Stimulated activated CD8-positive, alpha-beta memory T cell treated with anti-CD3 and anti-CD28 coated beads, Interleukin-4, amount 100 ng/mL, for 48 hours (primary cell): Measurements from ENCODE around the gene HELZ.
"Not testable (repeated sequence)": the region's sequence is repeated elsewhere in the genome, so short reads cannot be mapped to it uniquely, and the experiment has no call there.

Experiments used
- DNase-seq: peaks from one replicate; pipeline ENCODE4 v3.0.0-alpha.2; 2020

Gene HELZ

DNA sequence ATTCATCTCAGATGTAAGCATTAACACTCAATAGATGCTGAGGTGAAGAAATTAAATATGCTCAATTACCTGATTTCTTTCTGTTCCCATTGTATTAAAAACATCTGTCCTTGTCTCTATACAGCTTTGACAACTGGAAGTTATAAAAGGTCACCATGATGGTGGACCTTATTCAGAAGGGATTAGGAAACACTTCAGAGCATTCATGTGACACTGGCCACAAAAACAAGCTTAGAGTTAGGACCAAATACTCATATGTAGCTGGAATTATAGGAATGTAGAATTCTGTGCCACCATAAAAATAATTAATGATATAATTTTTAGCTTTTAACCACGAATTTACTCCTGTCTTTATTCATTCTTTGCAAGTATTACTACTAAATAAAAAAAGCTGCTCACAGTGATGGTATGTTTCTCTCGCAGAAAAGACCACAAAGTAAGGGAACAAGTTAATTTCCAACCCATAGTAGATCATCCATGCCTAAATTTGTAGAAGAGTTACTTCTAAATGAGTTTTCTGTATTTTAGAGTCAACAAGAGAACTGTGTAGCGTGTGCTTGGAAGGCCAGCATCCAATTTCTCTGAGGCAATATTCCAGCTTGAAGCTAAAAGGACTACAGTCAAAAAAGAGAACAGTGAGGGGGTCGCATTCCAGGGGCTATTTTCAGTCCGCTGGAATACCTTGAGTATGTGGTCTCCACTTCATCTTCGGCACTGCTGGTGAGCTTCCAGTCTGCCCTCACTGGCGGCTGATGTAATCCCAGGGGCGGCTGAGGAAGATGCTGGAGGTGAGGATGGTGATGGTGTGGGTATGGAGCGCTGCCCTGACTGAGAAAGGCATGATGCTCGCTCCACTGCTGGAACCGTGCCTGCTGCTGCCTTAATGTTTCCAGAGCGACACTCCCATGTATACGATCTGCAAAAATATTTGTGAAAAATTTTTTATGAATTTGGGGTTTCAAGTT lies 136.9 kb downstream of the HELZ start:
- DNase-seq: no peak

DNA sequence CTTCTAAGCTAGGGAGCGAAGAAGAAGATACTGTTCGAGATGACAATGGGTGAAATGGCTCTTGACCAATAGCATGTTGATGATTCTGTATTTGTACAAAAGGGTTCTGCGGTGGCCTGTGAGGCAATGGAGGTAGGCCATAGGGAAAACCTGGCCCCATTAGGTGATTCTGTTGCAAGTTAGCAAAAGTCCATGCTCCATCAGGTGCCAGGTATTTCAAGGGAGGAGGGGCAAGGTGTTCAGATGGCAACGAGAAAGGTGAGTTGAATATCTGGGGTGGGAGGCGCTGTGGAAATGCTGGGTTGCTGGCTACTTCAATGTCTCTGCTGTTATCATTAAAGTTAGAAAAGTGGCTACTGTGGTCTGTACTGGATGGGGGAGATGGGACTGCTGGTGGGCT lies 137.8 kb downstream of the HELZ start:
- DNase-seq: no peak

GRCh38 chr17:67105213-67105612 lies 139.8 kb downstream of the HELZ start:
- no peak for DNase-seq

DNA sequence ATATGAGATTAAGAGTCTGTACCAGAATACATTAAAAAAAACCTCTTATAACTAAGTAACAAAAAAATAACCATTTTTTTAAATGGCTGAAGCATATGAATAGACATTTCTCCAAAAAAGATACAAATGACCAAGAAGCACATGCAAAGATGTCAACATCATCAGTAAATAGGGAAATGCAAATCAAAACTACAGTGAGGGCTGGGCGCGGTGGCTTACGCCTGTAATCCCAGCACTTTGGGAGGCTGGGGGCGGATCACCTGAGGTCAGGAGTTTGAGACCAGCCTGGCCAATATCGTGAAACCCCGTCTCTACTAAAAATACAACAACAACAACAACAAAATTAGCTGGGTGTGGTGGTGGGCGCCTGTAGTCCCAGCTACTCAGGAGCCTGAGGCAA lies 140.4 kb downstream of the HELZ start:
- DNase-seq: not testable (repeated sequence)

DNA sequence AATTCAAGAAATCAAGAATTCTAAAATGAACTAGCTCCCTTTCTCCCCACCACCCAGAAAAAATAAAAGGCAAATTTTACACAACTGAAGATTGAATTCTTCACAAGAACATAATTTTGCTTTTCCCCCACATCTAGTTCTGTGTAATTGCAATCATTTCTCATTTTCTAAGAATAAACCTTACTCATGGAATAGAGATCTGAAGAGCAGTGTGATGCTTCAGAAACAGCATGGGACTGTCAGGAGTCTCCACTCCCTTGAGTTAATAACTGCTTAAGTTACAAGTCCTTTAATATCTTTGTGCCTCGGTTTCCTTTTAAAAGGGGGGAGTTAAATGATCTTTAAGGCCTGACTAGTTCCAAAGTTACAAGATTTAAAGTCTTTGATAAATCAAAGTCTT lies 147.0 kb downstream of the HELZ start:
- DNase-seq: no peak

GRCh38 chr17:67096609-67097008 lies 148.4 kb downstream of the HELZ start:
- no peak for DNase-seq

DNA sequence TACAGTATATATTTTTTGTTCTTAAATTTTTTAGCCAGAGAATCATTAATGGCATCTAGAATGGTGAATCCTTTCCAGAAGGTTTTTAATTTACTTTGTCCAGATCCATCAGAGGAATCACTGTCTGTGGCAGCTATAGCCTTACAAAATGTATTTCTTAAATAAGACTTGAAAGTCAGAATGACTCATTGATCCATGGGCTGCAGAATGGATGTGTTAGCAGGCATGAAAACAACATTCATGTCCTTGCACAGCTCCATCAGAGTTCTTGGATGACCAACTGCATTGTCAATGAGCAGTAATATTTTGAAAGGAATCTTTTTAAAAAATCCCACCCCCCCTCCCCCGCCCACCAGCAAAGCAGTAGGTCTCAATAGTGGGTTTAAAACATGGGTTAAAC lies 149.2 kb downstream of the HELZ start:
- no peak for DNase-seq

GRCh38 chr17:67095291-67095690 lies 149.7 kb downstream of the HELZ start:
- DNase-seq: not testable (repeated sequence)

DNA sequence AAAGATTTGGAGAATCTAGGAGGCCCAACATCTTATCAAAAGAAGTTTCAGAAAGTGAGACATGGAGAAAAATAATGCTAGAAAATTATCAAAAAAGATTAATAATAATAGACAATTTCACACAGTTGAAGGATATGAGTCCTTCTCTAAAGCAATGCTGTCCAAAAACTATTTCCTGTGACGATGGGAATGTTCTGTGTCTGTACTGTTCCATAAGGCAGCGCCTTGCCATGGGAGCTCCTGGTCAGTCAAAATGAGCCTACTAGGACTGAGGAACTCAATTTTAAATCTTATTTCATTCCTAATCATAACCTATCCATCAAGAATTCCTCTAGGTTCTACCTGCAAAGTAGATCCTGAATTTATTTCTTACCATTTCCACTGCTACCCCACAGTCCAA lies 151.6 kb downstream of the HELZ start:
- no peak for DNase-seq

GRCh38 chr17:67092710-67093109 lies 152.3 kb downstream of the HELZ start:
- not testable (repeated sequence) for DNase-seq

DNA sequence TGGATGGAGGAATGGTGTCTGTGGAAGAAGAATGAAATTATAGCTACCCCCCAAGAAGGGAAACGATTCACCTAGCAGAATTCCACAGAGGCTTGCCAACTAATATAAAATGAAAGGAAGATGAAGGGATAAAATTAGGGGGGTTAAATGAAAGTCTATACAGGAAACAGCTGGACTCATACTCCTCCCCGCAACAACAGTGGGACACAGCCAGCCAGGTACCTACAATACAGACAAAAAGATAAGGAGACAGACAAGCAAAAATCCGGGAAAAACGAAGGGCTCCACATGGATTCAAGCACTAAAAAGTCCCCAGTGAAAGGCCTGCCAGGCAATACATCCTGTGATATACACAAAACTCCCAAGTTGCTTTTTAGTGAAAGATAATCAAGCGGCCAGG lies 152.7 kb downstream of the HELZ start:
- no peak for DNase-seq

- no peak for DNase-seq
Observed at GRCh38 chr17:67090341-67090740, 154.7 kb downstream of the HELZ start.

DNA sequence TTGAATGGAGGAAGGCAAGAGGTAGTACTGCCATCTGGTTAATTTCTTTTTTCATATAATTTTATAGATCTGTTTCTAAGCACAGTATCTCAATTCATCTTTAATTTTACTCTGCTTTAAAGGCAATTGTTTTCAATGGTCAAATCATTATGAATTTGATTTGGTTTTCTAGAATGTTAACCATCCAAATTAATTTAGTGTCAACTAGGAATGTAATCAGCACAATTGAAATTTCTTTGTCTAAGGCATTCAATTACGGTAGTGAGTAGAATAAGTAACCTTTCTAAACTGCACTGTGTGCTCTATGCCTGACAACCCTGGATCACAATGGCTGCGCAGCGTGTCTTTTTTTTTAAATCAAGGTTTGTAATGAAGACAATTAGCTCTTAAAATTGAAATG lies 156.4 kb downstream of the HELZ start:
- DNase-seq: no peak

DNA sequence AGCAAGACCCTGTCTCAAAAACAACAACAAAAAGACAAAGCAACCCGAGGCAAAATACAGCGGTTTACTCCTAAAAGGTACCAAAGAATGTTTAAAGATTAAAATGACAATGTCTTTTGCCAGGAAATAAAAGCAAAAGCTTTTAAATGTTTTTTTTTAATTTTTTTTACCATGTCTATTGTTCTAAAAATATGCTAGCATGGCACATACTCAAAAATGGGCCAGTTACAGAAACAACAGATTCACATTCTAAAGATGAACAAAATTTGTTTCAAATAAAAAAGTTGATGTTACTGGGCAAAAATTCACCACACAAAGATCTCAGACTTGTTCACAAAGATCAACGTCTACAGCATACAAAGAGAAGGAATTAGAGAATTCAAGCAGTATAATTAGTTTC lies 159.6 kb downstream of the HELZ start:
- DNase-seq: no peak

DNA sequence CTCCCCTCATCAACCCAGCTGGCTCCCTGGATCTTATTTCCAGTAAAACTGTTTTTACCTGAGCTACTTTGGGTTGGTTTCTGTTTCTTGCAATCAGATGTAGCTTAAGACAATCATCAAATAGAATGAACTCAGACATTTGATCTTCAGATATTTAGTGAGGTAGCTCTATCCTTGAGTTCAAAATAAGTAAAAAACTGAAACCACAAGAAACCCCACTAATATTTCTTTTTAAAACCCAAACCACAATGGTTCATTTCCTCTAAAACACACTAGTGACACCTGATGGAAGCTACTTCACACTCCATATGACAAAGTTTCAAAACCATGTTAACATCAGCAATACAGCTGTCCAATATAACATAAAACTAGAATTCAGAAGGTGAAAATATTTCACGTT lies 162.9 kb downstream of the HELZ start:
- DNase-seq: no peak

GRCh38 chr17:67080804-67081203 lies 164.2 kb downstream of the HELZ start:
- no peak for DNase-seq

DNA sequence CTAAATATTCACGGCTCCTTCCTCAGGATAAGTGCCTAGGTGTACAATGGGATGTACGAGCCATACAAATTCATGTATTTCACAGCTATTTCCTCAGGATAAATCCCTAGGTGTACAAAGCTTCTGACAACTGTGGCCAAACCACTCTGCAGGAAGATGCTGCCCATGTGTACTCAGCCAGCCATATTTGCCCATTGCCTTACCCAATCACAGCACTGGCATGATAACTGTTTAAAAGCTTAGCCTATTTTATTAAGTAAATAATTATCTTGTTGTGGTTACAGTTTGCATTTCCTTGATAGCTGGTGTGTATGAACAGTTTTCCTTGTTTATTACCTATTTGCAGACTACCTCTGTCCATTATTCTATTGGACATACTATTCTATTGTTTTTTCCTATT lies 165.5 kb downstream of the HELZ start:
- no peak for DNase-seq

DNA sequence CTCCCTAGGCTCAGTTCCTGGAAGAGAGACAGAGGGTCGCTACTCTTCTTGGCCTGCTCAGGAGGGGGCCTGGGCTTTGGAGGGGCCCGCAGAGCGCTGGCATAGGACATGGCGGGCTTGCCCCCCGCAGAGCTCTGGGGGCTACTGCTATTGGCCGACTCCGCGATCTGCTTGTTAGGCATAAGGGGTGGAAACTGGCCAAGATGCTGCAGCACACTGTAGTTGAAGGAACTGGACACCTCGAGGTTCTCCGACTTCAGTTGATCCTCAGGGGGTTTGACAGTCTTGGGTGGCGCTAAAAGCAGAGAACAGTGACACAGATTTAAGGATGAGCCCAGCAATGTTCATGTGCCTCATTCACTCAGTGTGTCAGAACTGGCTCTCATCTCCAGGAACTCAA lies 166.7 kb downstream of the HELZ start:
- no peak for DNase-seq

DNA sequence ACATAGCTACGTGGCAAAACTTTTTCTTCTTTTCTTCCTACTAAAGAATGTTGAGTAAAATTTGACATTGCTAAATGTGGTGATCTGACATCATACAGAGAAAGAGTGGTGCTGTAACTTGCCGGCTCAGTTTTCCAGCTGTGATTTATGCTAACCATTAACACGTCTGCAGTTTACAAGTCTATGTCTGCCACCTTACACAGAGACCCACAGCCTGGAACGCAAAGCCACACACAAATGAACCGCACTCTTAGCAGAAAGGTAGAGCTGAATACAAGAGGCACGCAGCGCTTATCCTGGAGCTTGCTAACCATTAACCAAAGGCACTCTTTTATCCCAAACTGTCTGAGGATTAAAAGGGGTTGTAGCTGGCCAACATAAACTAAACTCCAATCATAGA lies 168.7 kb downstream of the HELZ start:
- DNase-seq: no peak

GRCh38 chr17:67074781-67075180 lies 170.2 kb downstream of the HELZ start:
- DNase-seq: no peak

DNA sequence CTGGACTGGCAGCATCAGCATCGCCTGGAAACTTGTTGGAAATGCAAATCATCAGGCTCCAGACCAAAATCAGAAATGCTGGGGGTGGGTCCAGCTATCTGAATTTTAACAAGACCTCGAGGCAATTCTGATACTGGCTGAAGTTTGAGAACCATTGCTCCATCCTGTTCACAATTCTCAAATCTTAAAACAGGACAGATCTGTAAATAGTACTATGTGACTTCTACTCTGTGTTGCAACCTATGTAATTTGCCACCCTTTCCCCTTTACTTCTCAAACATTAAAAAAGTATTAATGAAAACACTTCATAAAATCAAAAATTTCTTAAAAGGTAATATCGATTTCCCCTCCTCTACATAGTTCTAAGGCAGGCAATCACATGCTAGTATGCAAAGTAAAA lies 172.1 kb downstream of the HELZ start:
- DNase-seq: no peak

DNA sequence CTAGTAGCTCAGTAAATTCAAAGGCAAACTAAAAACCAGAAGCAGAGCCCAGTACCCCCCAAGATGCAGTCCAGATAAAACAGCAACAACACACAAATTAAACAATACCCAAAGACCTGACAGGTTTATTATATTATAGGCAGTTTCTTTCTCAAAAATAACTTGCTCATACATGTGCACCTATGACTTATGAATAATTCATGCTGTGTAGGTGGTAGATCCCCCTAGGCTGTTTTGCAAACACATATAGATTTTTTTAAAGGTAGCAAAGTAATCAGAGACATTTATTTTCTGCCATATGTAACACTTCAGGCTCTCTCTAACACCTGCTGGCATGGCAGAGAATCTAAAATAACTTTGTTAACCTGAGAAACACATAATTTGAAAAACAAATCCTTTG lies 173.4 kb downstream of the HELZ start:
- no peak for DNase-seq

DNA sequence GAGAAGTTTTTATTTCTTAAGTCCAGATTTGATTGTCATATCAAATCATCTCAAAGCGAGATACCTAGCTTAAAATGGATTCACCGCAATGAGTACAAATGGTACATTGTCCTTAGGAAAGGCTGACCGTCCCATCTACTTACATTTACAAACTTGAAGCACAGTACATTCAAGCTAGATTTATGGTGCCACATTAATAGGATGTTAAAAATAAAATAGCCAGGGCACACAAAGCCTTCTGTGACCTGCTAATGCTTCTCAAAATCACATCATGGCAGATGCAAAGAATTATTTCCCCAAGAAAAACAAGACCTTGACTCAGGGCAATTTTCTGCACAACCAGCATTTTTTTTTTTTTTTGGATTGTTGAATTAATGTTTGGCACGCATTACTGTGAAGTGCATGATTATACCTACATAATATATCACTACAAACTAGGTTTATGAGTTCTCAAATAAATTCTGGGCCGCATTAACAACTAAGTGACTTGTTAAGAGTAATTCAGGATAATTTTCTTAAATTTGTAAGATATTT lies 175.3 kb downstream of the HELZ start:
- DNase-seq: no peak

- DNase-seq: no peak
Observed at GRCh38 chr17:67068999-67069398, 176.0 kb downstream of the HELZ start.
